ENCODE measurements around the gene SCN10A.

The SCN10A gene

GRCh38 chr3:38835939-38836338 is 19.9 kb upstream of the SCN10A start:
- no peak for TF ChIP-seq CTCF (conservative IDR thresholded peaks at IDR 0.05; ENCODE audit: low read depth, low read length)
- DNase-seq (ENCODE audit: low read depth), result no peak
- H3K4me3 ChIP-seq (ENCODE audit: low read length), result no peak overlapping the region

- TF ChIP-seq CTCF (conservative IDR thresholded peaks at IDR 0.05; ENCODE audit: low read depth, low read length), result no peak
- H3K4me3 ChIP-seq (ENCODE audit: low read length), result no peak overlapping the region
- no peak for DNase-seq (ENCODE audit: low read depth)
Observed at GRCh38 chr3:38834717-38835116, 18.7 kb upstream of the SCN10A start.

- no peak for TF ChIP-seq CTCF (conservative IDR thresholded peaks at IDR 0.05; ENCODE audit: low read depth, low read length)
- no peak overlapping the region for H3K4me3 ChIP-seq (ENCODE audit: low read length)
- no peak for DNase-seq (ENCODE audit: low read depth)
Observed at GRCh38 chr3:38834110-38834509, 18.1 kb upstream of the SCN10A start.

GRCh38 chr3:38829404-38829803 is 13.4 kb upstream of the SCN10A start:
- H3K4me3 ChIP-seq (ENCODE audit: low read length), result no peak overlapping the region
- no peak for DNase-seq (ENCODE audit: low read depth)
- TF ChIP-seq CTCF (conservative IDR thresholded peaks at IDR 0.05; ENCODE audit: low read depth, low read length), result no peak

- H3K4me3 ChIP-seq (ENCODE audit: low read length), result no peak overlapping the region
- TF ChIP-seq CTCF (conservative IDR thresholded peaks at IDR 0.05; ENCODE audit: low read depth, low read length), result no peak
- no peak for DNase-seq (ENCODE audit: low read depth)
Observed at GRCh38 chr3:38828681-38829080, 12.7 kb upstream of the SCN10A start.

GRCh38 chr3:38827791-38828190 is 11.8 kb upstream of the SCN10A start:
- DNase-seq (ENCODE audit: low read depth), result no peak
- H3K4me3 ChIP-seq (ENCODE audit: low read length), result no peak overlapping the region
- no peak for TF ChIP-seq CTCF (conservative IDR thresholded peaks at IDR 0.05; ENCODE audit: low read depth, low read length)

- DNase-seq (ENCODE audit: low read depth), result no peak
- H3K4me3 ChIP-seq (ENCODE audit: low read length), result no peak overlapping the region
- no peak for TF ChIP-seq CTCF (conservative IDR thresholded peaks at IDR 0.05; ENCODE audit: low read depth, low read length)
Observed at GRCh38 chr3:38826001-38826400, 10.0 kb upstream of the SCN10A start.
